HG02970 (cell line): ENCODE data around the gene NOS1AP.
"Not testable (repeated sequence)": the region's sequence is repeated elsewhere in the genome, so short reads cannot be mapped to it uniquely, and the experiment has no call there.

ENCODE experiments used
- ATAC-seq: cut with Tn5 transposase; IDR thresholded peaks from one replicate; pipeline ENCODE4 v1.9.1; 2021; ENCODE audit warnings: mild to moderate bottlenecking, moderate library complexity, moderate number of reproducible peaks; ENCODE audit not compliant: unreplicated experiment, low FRiP score

Gene NOS1AP

DNA sequence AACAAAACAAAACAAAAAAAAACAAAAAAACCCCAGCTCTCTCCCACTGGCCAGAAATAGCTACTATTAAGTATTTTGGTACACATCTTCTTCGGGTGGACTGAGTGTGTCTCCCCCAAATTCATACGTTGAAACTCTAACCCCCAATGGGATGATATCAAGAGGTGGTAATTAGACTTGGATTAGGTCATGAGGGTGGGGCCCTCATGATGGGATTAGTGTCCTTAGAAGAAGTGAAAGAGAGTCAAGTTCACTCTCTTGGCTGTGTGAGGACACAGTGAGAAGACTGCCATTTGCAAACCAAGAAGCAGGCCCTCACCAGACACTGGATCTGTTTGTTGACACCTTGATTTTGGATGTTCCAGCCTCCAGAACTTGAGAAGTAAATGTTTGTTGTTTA, 116.9 kb downstream of the NOS1AP start:
- no peak for ATAC-seq

GRCh38 chr1:162187687-162188276, 118.3 kb downstream of the NOS1AP start:
- no peak for ATAC-seq

DNA sequence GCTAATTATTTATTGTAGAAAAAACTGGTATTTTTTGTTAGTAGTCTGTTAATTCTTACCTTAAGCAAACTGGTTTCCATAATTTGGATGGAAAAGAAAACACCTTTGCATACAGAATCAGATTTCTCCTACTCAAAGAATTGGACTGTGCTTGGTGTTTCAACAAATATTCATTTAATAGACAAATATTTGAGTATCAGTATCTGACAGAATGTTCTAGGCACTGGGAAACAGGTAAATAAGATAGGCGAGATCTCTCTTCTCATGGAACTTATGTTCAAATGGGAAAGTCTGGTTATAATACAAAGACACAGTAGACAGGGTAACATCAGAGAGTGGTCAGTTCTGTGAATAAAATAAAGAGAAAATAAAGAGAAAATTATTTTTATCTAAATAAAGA, 119.9 kb downstream of the NOS1AP start:
- no peak for ATAC-seq

GRCh38 chr1:162191396-162192305, 122.2 kb downstream of the NOS1AP start:
- ATAC-seq = no peak

DNA sequence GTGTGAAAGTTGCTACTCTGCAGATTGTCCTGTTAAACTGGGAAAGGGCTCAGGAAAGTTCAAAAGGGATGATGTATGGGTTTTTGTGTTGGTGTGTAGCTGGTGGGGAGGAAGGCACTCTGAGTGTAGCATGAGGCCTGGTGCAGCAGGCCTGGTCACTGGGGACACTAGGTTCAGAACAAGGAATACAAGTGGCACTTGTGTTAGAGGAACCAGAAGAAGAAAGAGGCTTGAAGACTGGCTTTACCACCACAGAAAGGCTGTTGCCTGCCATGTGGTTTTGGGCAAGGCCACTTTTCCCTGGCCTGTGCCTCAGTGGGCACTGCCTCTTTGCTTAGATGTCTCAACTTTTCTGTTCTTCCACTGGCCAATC, 122.8 kb downstream of the NOS1AP start:
- no peak for ATAC-seq

- no peak for ATAC-seq
These were observed 123.3 kb downstream of the NOS1AP start for GRCh38 chr1:162192763-162193162.

DNA sequence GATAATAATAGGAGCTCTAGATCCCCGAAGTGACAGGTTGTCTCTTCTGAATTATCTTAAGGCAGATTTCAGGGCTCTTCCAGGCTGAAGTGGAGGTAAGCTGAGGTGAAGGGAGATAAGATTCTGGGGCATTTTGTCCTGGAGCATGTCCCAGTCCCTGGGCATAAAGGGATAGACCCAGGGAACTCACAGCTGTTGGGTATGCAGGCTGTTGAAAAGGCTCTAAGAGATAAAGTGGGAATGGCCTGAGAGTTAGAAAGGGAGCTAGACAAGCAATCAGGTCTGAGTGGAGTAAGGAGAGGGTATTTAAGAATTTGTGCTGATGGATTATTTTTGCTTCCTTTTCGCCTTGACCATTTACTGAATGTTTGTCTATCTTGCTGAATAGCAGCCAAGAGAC, 123.7 kb downstream of the NOS1AP start:
- ATAC-seq = no peak

- no peak for ATAC-seq
These were observed 124.3 kb downstream of the NOS1AP start for GRCh38 chr1:162193815-162194214.

- ATAC-seq = no peak
These were observed 126.1 kb downstream of the NOS1AP start for GRCh38 chr1:162195567-162195966.

GRCh38 chr1:162196387-162196786, 126.9 kb downstream of the NOS1AP start:
- no peak for ATAC-seq

DNA sequence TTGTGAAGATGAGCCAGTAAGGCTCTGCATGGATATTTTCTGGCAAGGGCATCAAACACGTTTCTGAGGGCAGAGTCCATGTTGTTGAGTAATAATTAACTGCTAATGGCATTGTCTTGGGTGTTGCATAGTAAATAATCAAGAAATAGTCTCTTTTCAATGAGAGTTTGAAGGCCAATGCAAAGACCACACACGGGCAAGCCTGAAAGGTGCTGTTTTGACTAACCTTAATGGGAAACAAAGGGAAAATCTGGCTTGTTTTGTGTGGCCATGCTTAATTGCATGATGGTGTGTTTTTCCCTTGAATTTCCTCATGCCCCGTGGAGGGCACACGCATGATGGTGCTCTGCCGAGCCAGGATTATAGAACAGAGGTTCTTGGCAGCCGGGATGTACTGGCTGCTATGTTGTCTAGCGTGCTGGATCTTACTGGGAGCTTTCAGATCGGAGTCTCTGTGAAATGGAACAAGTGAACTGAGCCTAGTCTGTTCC, 127.6 kb downstream of the NOS1AP start:
- ATAC-seq = no peak

- no peak for ATAC-seq
These were observed 128.3 kb downstream of the NOS1AP start for GRCh38 chr1:162197615-162198421.

- ATAC-seq = no peak
These were observed 130.8 kb downstream of the NOS1AP start for GRCh38 chr1:162200096-162200847.

GRCh38 chr1:162201062-162201461, 131.6 kb downstream of the NOS1AP start:
- ATAC-seq = not testable (repeated sequence)

DNA sequence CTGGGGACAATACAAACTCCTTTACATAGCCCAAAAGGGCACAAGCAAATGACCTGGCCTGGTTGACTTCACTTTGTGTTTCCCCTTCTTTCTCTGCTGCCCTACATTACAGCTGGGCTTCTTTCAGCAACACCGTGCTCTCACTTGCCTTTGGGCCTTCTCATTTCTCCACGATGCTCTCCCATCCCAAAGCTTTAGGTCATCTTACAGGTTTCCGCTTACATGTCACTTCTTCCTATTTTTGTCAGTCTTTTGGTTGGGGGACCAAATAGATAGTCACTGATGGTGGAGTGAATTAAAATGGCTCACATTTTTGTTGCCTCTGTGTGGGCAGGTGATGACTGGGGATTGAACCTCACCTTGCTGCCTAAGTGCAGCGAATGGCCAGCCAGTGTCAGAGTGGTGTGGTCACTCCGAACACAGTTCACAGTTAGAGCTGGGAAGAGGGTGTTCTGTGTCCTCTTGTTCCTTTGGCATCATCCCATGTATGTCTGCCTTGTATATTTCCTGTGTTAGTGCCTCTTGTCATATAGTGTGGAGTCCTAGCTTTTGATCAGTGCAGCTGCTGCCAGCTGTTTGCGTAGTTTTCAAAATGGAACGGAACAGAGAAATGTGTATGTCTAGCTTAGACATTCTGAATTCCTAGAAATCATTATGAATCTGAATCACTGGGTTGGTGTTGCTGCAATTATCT, 134.8 kb downstream of the NOS1AP start:
- no peak for ATAC-seq

- ATAC-seq = no peak
These were observed 135.3 kb downstream of the NOS1AP start for GRCh38 chr1:162204823-162205155.

DNA sequence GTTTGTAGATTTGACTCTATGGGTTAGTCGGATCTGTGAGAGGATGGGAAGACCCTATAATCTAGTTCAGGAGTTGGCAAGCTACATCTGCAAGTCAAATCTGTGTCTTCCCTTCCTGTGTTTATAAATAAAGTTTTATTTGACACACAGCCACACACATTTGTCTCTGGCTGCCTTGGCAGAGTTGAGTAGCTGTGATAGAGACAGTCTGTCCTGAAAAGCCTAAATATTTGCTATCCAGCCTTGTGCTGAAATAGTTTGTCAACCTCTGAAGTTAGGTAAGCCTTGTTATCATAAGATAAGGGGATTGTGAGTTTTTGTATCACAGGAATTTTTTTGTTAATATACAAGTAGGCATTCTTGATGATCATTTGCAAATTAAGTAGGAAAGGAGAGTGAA, 136.8 kb downstream of the NOS1AP start:
- no peak for ATAC-seq

DNA sequence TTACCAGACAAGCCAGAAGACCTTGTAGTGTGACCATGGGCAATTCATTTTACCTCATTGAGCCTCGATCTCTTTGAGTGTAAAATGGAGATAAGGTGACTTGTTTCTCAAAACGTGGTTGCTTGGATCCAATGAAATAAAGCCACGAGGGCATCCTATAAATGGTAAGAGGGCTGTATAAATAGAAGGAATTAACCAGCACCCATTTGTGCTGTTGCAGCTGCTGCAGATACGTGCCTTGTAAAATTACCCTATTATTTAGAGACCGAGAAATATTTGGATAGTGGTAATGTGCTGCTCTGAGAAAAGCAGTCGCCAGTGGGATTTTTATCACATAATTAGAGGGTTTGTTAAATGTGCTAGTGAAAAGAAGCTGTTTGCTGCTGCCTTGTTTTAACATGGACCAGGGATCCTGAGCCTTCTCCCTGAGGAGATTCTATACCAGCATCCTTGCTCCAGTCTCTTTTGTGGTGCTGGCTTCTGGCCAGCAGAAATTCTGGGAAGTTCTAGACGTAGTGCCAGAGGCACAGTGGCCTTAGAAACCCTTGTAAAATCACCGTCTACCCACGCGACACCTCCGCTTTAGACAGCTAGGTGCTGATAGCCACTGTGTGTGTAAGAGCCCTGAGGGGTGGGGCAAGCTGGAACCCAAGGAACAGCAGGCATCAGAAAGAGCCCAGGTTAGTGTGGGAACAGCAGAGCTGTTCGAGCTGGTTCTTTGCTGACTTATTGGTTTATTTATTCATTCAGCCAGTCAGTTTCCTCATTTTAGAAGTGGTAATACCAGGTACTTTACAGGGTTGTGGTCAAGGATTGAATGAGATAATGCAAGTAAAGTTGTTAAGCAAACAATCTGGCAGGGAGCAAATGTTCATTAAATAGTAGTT, 137.5 kb downstream of the NOS1AP start:
- ATAC-seq = no peak

DNA sequence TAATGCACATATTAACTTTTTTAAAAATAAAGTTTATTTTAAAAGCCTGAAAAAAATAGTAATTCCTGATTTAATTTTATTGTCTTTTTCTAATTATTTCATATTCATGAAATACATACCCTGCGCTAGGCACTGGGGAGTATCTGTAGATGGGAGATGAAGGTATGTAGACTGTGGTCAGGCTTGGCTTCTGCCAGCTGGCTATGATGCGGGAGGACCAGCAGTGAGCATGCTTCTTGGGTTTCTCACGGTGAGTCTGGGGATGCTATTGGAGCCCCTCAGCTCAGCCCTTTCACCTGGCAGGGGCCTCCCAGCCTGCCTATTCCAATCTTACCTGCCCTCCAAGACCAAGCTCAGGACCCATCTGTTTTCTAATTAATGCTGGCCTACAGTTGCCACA, 138.4 kb downstream of the NOS1AP start:
- no peak for ATAC-seq
